Measurements from ENCODE around the gene CYP2D6.
A peak's percentile ranks its signal among the peaks of the same experiment; 100 is the strongest.

CYP2D6 gene

GRCh38 chr22:42086051-42086450 lies 44.6 kb downstream of the CYP2D6 start:
- no peak overlapping the region for H3K27ac Mint-ChIP-seq
- H3K27me3 Mint-ChIP-seq, result no peaks in the 10 kb centered on the region
- H3K4me3 Mint-ChIP-seq, result no peak overlapping the region
- peaks cover 35% of the 10 kb centered on the region for H3K4me1 Mint-ChIP-seq
- peaks cover 23% of the 10 kb centered on the region for H3K36me3 Mint-ChIP-seq
- no peaks in the 10 kb centered on the region for H3K9me3 Mint-ChIP-seq

- Mint-ChIP-seq H3K27ac (no peak overlapping the region), H3K4me3 (no peak overlapping the region), H3K36me3 (peaks cover 20% of the 10 kb centered on the region), H3K27me3 (no peaks in the 10 kb centered on the region), H3K4me1 (peaks cover 38% of the 10 kb centered on the region), H3K9me3 (no peaks in the 10 kb centered on the region)
Observed at GRCh38 chr22:42084874-42085273, 45.7 kb downstream of the CYP2D6 start.

- H3K27ac Mint-ChIP-seq, result no peak overlapping the region
- no peak overlapping the region for H3K4me3 Mint-ChIP-seq
- H3K9me3 Mint-ChIP-seq, result no peaks in the 10 kb centered on the region
- peaks cover 13% of the 10 kb centered on the region for H3K36me3 Mint-ChIP-seq
- peaks cover 32% of the 10 kb centered on the region for H3K4me1 Mint-ChIP-seq
- H3K27me3 Mint-ChIP-seq, result no peaks in the 10 kb centered on the region
Observed at GRCh38 chr22:42083119-42083518, 47.5 kb downstream of the CYP2D6 start.

GRCh38 chr22:42080287-42080686 lies 50.3 kb downstream of the CYP2D6 start:
- Mint-ChIP-seq H3K4me1 (peaks cover 28% of the 10 kb centered on the region), H3K27me3 (no peaks in the 10 kb centered on the region), H3K27ac (peak overlapping the region; percentile 96), H3K4me3 (peak overlapping the region; percentile 99), H3K36me3 (peaks cover 12% of the 10 kb centered on the region), H3K9me3 (no peaks in the 10 kb centered on the region)

GRCh38 chr22:42079319-42080251 lies 51.0 kb downstream of the CYP2D6 start, which contains the start of gene SMDT1:
Gene SMDT1 (plus strand): TSS chr22:42079700. CDS start chr22:42079769, 69 bp downstream.
- Mint-ChIP-seq H3K36me3 (peaks cover 10% of the 10 kb centered on the region), H3K4me1 (peaks cover 33% of the 10 kb centered on the region), H3K27ac (peak within 1 kb of the TSS; percentile 96), H3K4me3 (peak within 1 kb of the TSS; percentile 99), H3K27me3 (no peaks in the 10 kb centered on the region), H3K9me3 (no peaks in the 10 kb centered on the region)

GRCh38 chr22:42078469-42079318 lies 51.9 kb downstream of the CYP2D6 start:
- Mint-ChIP-seq H3K4me3 (peak overlapping the region; percentile 99), H3K27me3 (no peaks in the 10 kb centered on the region), H3K27ac (peak overlapping the region; percentile 96), H3K9me3 (no peaks in the 10 kb centered on the region), H3K36me3 (peaks cover 7% of the 10 kb centered on the region), H3K4me1 (peaks cover 34% of the 10 kb centered on the region)

- Mint-ChIP-seq H3K36me3 (peaks cover 6% of the 10 kb centered on the region), H3K27ac (no peak overlapping the region), H3K27me3 (no peaks in the 10 kb centered on the region), H3K4me3 (no peak overlapping the region), H3K9me3 (no peaks in the 10 kb centered on the region), H3K4me1 (peaks cover 42% of the 10 kb centered on the region)
Observed at GRCh38 chr22:42077486-42078125, 53.0 kb downstream of the CYP2D6 start.

GRCh38 chr22:42076764-42077485 lies 53.7 kb downstream of the CYP2D6 start:
- Mint-ChIP-seq H3K4me1 (peaks cover 40% of the 10 kb centered on the region), H3K4me3 (no peak overlapping the region), H3K9me3 (no peaks in the 10 kb centered on the region), H3K27me3 (no peaks in the 10 kb centered on the region), H3K27ac (no peak overlapping the region), H3K36me3 (peaks cover 3% of the 10 kb centered on the region)

All from activated naive CD4-positive, alpha-beta T cell treated with anti-CD3 and anti-CD28 coated beads, Interleukin-2, amount 50 U/mL, for 24 hours (primary cell).